Stimulated activated naive CD4-positive, alpha-beta T cell treated with Interleukin-2 at 50 U/mL for 16 hours (primary cell): ENCODE measurements around the gene WDR33.

Experiments
- DNase-seq: peaks from one replicate; lab custom pipeline; 2025; lab: John Stamatoyannopoulos, UW

WDR33 gene

DNA sequence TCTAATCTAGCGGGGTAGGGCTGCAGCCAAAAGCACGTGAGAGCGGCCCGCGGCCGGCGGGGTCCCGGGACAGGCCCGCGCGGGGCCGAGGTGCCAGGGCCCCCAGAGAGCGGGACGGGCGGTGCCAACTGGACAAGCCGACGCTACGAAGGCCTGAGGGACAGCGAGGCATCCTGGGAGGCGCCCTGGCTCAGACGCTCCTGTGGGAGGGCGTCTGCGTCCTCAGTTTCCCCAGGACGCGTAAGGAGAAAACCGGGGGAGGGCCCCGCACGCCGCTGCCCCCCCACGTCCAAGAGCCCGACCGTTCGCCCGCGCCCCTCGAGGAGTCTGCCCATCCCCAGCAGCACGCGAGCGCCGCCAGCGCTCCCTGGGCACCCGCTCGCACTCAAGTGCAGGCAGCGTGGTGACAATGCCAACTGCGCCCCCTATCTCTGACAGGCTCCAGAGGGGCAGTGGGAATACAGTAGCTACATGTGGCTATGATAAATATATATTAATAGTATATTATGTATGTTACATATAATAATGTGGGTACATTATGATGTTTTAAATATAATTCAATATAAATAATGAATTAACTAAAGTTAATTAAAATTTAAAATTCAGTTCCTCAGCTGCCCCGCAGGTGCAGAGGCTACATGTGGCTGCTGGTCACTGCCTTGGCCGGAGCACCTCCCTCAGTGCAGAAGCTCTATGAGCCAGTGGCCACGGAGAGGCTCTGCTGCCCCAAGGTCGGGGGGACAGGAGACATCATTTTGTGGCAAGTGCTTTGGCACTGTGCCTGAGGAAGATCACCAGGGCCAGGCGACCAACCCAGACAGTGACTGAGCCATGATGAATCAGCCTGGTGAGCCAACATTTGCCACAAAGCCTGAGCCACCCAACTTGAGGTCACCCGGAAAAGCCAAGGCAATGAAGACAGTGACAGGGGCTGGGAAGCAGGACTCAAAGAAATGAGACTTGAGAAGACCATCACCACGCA is 115.2 kb downstream of the WDR33 start:
- peak; percentile 4 for DNase-seq

DNA sequence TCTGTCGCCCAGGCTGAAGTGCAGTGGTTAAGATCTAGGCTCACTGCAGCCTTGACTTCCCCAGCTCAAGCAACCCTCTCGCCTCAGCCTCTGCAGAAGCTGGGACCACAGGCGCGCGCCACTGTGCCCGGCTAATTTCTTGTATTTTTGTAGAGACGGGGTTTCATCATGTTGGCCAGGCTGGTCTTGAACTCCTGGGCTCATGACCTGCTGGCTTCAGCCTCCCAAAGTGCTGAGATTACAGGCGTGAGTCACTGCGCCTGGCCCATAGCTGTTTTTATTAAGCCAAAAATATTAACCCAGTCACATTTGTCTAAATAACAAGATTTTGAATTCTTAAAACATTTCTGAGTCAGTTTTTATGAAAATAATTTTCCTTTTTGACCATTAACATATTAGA is 116.0 kb downstream of the WDR33 start:
- DNase-seq: no peak

DNA sequence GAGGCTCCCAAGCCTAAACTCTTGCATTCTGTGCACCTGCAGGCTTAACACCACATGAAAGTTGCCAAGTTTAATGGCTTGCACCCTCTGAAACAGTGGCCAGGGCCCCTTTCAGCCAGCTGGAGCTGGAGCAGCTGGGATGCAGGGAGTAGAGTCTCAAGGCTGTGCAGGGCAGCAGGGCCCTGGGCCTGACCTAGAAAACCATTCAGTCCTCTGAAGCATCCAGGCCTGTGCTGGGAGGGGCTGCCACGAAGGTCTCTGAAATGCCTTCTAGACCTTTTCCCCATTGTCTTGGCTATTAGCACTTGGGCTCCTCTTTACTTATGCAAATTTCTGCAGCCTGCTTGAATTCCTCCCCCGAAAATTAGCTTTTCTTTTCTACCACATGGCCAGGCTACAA is 120.3 kb downstream of the WDR33 start:
- no peak for DNase-seq

DNA sequence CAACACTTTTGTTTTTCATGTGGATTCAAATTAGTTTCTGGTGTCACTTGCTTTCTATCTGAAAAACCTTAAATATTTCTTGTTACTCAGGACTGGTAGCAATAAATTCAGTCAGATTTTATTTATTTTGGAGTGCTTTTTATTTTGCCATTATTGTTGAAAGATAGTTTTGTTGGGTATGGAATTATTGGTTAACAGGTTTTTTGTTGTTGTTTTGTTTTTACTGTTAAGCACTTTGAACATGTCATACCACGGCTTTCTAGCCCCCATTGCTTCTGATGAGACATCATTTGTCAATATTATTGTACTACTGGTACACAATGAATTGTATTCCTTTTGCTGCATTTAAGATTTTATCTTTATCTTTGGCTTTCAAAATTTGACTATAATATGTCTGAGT is 122.6 kb downstream of the WDR33 start:
- DNase-seq: no peak

DNA sequence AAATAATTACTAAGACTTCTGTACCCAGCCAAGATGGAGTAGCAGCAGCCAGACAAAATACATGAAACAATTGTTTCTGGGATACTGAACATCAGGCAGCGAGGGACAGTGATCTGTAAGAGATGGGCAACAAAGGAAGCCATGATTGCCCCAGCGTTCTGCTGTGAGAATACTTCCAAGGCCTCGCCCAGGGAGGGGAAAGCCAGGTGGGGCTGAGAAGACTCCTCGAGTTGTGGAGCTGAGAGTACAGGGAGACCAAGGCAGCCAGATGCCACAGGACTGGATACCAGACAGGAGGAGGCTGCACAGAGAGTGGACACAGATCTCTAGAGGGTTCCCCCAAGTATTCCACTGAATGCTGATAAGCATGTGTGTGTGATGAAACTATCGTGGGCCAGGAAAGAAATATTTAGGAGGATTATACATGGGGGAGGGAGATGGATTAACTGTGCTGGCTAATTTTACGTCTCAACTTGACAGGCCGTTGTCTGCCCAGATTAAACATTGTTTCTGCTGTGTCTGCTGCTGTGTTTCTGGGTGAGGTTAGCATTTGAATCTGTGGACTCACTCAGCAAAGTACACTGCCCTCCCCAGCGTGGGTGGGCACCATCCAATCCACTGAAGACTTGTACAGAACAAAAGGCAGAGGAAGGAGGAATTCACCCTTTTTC is 125.4 kb downstream of the WDR33 start:
- no peak for DNase-seq

DNA sequence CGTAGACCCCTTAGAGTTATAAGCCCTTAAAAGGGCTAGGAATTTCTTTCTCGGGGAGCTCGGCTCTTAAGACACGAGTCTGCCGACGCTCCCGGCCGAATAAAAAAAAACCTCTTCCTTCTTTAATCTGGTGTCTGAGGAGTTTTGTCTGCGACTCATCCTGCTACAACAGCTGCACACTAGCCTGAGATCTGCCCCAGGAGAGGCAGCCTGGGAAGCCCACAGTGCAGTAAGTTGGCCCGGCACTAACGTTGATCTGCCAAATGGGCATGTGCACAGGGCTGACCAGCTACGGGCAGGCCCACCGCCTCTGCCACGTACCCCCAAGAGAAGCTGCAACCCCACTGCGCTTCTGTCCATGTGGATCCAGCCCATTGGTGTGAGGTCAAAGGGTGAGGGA is 127.2 kb downstream of the WDR33 start:
- DNase-seq: no peak

DNA sequence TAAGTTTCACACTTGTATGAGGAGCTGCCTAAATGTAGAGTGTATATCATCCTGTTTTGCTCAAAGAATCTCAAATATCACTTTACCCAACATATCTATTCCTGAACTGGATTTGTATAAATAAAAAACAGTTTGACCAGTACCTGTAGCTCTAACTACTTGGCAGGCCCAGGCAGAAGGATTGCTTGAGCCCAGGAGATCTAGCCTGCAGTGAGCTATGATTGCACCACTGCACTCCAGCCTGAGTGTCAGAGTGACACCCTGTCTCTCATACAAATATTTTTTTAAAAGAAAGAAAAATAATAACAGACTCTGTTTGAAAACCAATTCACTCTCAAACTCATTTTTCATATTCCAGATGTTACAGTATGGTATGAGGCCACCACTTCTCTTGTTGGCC is 127.9 kb downstream of the WDR33 start:
- no peak for DNase-seq

DNA sequence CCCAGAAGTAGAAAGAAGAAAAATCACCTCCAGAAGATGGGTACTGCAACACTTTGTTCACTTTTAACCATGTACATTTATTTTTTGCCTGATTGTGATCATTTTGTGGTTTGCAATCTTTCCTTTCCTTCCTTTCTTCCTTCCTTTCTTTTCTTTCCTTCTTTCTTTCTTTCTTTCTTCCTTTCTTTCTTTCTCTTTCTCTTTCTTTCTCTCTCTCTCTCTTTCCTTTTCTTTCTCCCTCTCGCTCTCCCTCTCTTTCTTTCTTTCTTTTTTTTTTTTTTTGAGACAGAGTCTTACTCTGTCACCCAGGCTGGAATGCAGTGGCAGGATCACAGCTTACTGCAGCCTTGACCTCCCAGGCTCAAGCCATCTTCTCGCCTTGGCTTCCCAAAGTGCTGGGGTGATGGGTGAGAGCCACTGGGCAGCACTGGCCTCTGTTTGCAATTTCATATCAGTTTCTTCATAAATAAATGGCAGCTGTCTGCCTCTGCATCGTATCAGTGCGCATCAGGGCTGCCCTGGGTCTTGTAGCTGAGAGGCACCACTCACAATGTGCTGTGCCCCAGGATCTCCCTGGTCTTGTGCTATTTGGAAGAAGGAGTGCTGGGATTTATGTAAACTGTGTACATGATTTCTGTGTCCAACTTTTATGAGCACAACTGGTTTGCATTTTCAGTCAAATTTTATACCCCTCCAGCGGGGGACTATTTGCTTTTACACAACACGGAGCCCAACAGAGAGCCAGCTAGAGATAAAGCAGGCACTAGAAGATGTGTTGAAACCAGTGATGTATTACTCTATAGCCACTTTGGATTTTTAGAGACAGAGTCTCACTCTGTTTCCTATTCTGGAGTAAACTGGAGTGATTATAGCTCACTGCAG is 128.8 kb downstream of the WDR33 start:
- no peak for DNase-seq

DNA sequence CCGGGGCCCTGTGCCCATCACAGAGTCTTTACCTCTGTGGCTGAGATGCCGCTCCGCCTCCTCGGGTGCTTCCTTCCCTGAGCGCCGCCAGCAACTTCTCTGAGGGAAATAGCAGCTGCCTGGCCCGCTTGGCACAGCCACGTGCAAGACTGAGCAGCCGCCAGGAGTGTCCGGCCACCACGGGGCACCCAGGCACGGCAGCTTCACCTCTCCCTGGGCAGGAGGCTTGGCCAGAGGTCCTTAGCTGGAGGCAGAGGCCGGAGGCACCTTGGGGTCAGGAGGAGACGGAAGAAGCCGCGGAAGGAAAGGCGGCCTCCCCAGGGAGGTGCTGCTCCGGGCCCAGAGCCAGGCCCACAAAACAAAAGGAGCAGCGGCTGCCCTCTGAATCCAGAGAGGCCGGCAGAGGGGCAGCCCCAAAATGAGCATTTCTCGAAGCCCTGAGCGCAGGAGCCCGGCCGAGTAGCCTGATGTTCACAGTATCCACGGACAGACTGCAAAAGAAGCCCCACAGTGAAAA is 129.6 kb downstream of the WDR33 start:
- no peak for DNase-seq

DNA sequence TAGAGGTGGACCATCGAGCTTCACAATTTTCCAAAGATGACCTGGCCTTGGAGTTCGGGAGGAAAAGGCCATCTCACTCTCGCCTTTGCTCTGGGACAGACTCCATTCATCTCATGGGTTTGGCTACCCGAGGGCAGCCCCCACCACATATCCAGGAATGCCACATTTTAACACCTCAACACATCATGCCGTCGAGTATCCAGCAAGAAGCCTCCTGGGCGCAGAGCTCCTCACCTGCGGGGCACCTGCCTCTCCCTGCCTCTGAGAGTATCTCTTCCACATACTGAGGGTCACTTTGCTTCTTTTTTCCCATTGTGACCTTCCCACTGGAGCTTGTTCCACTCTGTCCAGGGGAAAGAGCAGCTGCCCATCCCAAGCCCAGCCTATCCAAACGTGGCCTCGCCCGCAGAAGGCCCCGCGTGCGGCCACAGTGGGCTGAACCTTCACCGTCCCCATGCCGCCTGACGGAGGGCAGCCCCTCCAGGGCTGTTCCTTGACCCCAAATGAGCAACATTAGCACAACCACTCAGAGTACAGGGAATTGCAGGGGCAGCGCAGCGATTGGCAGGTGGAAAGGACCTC is 130.2 kb downstream of the WDR33 start:
- DNase-seq: no peak

DNA sequence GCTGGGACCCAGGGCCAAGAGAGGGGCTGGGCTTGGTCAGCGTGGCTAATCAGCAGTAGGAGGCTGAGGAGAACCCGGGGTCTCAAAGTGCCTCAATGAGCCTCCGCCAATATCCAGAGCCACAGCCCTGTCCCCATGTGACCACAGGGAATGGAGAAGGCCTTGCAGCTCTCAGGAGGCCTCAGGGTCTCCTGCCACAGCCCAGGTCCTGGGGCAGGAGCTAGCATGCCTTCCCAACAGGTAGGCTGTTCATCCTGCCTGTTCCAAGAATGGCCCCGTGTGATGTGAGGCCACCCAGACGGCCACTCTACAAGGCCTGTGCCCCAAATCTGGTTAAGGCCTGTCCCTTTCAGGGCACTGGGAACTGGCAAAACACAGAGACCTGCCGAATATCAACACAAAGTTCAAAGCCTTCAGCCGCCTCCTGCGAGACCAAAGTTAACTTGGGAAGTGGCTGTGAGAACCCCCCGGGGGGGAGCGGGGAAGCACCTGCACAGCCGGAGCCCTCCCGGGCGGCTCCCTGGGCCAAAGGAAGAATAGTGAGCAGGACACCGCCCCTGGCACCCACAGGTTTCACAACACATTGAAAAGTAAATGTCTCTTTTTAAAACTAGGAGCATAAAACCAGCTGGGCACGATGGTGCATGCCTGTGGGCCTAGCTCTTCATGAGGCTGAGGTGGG is 131.2 kb downstream of the WDR33 start:
- DNase-seq: no peak

DNA sequence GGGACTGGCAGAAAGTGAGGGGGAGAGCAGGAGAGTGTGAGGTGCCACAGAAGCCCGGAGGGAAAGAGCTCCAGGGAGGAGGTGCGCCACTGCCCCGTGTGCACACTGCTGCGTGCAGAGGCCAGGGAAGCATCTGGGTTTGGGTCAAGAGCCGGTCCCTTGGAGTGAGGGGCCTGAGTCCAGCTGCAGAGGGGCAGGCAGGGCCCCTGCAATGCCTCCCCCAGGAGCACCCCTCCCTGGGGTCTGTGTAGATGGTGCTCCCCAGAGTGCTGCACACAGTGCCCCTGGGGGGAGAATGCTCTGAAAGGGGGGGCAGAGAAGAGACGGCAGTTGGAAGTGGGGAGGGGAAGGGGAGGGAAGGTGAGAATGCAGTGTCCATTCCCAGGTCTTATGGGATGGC is 132.0 kb downstream of the WDR33 start:
- no peak for DNase-seq

DNA sequence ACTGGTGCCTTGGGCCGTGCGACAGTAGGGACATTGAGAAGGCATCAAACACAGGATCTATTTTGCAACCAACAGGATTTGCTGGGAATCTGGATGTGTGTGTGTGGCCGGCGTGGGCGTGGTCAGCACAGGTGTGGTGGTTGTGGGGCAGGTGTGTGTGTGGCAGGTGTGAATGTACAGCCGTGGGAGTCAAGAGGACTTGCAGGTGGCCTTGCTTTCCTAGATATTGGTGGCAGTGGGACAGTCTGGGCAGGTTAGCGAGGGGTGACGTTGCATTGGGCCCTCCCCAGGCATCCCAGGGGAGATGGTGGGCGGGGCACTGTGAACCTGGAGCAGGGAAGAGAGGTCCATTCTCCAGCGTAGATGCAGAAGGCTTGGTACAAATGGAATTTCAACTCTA is 132.4 kb downstream of the WDR33 start:
- no peak for DNase-seq

DNA sequence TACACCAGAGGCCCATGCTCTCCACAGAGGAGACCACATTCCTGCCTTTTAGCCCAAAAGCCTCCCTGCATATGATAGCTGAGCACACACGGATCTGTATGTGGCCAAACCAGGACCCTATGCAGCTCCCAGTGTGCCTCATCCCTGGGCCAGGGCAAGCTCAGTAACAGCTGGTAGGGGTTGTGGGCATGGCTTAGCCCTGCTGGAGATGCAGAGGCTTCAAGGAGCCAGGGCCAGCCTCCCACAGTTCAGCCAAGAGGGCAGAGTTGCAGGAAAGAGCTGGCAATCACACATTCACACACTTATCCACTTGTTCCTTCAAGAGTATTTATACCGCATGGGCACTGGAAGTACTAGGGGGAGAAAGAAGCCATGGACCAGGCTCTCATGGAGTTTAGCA is 134.1 kb downstream of the WDR33 start:
- DNase-seq: no peak

DNA sequence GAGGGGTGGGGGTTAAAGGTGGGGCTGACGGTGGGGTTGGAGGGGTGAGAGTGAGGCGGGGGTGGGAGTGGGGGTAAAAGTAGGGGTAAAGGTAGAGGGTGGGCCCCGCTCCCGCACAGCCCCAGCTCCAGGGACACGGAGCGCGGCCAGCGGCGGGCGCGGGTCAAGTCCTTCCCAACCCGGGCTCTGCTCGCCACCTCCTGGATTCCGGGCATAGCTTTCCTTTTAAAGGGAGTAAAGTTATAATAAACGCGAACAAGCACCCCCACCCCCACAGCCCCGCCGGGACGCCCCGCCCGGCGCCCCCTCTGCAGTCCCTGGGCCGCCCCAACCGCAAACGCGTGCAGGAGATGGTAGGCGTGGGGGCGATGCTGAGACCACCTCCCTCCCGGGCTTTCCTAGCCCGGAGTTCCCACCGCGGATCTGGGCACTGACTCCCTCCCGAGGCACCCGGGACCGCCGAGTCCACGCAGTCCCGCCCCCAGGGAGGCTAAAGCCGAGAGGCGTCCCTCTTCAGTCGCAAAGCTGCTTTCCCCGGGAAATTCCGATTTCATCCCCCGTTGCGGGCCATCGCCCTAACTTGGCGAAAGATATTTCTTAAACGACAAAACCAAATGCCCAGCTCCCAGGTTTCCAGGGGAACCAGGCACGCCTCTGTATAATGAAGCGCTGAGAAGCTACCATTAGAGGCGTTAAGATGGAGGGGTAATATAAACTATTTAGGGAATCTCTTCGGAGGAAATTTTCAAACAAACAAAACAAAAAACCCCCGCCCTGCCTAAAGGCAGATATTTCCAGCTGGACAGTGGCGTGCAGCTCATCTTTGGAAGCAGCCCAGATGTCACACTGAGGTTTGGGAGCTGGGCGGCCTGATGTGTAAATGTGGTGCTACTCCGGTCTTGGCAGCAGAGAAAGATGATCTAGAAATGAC is 135.4 kb downstream of the WDR33 start, which contains the start of gene LIMS2:
TSS of gene LIMS2 (minus strand) at position 200 of the 931 bp plus-strand sequence. CDS start 506 bp downstream, outside the sequence.
- DNase-seq: no peak

DNA sequence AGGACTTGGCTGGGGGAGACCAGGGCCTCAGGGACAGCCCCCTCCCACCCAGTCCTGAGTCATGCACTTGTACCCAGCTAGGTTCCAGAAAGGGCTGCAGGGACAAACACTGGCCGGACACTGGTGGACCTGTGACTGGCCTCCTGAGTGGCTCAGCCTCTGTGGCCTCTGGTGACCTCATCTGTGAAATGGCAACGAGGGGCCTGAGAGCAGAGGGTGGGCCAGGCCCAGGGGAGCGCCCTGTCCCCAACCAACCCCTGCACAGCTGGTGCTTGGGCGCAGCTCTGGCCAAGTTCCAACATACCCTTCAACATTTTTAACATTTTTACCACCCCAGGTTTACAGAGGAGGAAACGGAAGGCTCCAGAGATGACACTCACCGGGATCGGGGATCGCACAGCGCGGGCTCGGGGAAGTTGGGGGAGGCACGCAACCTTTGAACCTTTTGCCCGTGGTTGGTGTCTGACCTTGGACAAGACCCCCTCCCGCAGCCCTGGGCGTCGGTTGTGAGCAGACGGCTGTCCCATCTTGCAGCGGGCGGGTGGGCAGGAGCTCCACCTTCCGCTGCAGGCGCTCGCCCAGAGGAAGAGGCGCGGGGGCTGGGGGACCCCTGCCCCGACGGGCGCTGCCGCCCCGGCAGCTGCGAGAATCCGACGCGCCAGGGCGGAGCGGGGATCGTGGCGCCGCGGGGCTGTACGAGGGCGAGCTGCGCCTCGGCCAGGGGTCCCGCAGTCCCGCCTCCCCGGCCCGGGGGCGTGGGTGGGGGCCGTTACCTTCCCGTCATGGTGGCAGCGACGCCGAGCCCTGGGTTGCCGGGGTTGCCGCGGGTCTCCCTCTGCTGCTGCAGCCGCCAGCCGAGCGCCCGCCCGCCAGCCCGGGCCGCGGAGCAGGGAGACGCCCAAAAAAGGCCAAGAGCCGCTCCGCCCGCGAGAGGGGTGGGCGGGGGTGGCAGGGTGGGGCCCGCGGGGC is 136.4 kb downstream of the WDR33 start:
- no peak for DNase-seq

DNA sequence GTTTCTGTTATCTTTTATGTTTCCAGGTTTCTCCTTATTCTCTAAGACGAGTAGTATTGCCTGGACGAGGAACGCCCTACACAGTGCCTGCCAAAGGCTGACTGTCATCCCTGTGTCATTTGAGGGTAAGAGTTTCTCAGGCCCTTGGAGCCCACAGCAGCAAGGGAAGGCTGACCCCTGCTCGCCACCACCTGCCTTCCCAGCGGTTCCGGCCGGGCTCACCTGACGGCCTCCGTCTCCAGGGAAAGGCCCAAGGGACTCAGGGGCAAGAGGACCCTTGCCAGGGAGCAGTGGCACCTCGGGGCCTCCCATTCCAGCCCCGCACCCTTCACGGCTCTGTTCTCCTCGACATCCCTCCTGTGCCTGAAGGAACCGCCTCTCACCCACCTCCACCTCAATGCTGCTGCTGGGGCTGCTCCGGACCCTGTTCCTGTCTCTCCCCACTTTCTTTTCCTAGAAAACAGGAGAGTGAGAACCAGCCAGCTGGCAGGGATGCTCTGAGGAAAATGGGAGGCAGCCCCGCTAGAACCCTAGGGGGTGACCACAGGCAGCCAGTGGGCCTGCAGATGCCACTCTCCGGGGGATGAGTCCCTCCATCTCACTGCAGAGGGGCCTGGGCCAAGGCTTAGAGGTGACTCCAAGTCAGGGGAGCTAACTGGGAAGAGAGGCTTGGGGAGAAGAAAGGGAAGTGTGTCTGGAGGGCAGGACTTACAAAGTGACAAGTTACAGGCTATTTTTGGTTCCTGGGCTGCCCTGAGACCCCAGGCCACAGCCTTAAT is 137.5 kb downstream of the WDR33 start:
- no peak for DNase-seq
